GM21390 (cell line): Measurements from ENCODE around the gene DXO.
"Not testable (repeated sequence)": the region's sequence is repeated elsewhere in the genome, so short reads cannot be mapped to it uniquely, and the experiment has no call there.

Experiments used
- ATAC-seq: cut with Tn5 transposase; IDR thresholded peaks from one replicate; pipeline ENCODE4 v1.9.1; 2021; ENCODE audit not compliant: unreplicated experiment

DXO gene

DNA sequence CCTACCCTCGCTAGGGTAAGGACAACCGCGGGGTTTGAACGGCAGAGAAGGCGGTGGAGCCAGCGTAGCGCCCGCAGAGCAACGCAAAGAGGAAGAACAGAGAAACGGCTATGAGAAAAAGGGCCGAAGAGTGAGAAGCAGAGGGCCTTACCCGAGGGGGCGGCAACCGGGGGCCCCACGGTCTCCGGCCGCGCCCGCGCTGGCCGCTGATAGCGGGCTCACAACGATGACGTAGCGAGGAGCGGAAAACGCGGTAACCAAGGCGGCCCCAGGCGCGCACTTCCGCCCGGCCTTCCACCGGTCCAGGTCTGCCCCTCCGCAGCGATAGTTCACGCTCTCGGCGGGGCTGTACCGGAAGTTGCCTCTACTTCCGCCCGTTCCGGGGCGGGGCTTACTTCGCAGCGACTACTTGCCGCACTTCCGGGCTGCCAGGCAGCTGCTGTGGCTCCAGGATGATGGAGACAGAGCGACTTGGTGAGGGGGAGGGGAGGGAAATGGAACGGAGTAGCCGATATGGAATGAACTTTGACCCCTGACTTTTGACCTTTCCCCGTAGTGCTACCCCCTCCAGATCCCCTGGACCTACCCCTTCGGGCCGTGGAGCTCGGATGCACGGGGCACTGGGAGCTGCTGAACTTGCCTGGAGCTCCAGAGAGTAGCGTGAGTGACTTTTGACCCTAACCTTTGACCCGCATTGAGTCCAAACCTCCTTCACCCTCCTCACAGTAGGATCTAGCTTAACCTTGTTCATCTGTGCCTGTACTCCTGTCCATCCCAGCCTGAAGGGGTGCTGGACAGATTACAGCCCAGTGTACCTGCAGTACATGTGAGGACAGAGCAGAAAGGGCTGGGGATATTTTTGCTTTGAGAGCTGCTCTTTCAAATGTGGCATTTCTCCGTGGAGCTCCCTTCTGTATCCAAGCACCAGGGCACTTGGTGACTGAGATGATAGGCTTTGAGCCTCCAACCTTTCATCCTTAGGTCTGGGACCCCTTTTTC lies 12.9 kb downstream of the DXO start, which contains the start of the genes NELFE and SKIC2:
Gene NELFE (minus strand): TSS at position 231 of the 999 bp plus-strand sequence. CDS start 525 bp downstream, outside the sequence.
Gene SKIC2 (plus strand): TSS at position 435 of the 999 bp plus-strand sequence. CDS start 18 bp downstream, at position 453.
- peak; percentile 95 for ATAC-seq

DNA sequence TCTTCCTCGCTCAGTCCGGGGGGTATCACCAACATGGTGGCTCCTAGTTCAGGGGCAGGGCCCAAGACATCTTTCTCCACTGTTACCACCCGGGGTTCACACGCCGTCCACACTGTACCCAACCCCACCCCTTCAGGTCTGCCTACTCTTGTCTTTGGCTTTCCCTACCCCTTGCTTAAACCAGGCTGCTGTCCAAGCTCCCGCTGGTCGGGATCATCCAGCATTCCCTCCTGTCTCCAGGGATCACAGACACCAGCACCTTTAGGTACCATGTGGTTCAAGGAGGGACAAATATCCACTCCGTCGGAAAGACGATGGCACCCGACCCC lies 13.6 kb downstream of the DXO start:
- no peak for ATAC-seq

DNA sequence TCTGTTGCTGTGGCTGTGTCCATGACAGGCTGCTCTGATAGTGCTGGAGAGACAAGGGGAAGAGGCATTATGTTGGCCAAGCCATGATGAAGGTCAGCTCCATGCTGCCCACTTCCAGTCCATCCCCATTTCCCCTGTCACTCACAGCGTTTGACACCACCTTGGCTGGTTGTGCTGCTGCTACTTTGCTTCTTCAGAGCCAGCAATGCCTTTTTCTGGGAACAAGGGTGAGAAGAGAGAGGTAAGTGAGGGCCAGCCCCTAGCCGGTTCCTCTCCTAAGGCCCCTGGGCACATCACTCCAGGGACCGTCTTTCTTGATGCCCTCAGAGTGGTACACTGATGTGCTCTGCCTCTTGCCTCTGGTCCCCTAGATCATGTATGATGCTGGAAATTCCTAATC lies 15.1 kb downstream of the DXO start:
- ATAC-seq, result no peak

DNA sequence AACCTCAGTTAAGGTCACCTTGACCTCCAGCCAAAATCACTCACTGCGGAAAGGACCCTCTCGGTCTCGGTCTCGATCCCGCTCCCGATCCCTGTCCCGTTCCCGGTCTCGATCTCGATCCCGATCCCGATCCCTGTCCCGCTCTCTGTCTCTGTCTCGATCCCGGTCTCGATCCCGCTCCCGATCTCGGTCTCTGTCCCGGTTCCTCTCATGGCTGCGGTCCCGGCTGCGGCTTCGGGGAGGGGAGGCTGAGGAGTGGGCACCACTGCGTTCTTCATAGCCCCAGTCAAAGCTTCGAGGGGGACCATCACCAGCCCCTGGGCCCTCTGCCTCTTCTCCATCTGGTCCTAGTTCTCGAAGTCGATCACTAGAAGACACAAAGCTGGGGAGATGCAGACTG lies 17.4 kb downstream of the DXO start:
- ATAC-seq, result no peak

DNA sequence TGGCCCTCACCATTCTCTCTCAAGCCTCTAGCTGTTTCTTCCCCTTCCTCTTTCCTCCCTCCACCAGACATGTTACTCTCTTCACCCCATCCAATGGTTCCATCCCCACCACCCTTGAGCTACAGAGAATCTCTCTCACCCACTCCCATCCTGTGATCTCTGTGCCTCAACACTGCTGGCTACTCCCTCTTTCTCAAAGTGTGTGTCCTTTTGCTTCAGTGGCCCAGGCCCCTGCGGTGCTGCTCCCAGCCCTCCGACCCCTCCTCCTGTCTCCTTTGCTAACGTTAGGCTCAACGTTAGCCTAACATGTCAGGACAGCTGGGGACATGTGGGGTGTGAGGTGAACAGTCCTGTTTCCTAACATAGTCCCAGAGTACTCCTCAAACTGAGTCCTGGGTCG lies 19.0 kb downstream of the DXO start:
- ATAC-seq, result no peak

DNA sequence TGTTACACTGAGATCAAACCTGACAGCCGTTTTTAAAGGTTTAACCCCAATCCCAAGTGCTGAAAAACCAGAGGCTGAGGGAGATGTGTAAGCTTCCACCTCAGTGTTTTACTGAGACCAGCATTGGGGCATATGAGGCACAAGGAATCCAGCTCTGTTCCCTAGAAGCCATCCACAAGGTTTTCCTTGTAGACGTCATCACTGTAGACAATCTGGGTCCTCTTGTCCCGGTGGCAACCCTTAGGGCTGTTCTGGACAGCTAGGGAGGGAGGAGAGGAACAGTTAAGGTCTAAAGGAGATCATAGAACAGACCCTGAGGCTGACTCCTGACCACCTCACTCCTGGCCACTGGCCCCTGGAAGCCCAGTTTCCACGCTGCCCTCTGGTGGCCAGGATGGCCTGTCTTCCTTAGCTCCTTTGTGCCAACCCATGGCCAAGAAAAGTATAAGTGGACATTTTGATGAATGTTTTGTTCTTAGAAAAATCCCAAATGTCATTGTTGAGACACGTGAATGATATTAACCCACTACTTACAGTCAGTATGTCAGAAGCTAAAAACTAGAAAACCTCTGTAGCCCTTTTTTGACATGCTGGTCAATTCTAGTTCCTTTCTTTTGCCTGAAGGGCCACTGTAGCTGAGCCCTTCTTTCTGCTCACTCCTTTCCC lies 19.7 kb downstream of the DXO start:
- ATAC-seq, result no peak

DNA sequence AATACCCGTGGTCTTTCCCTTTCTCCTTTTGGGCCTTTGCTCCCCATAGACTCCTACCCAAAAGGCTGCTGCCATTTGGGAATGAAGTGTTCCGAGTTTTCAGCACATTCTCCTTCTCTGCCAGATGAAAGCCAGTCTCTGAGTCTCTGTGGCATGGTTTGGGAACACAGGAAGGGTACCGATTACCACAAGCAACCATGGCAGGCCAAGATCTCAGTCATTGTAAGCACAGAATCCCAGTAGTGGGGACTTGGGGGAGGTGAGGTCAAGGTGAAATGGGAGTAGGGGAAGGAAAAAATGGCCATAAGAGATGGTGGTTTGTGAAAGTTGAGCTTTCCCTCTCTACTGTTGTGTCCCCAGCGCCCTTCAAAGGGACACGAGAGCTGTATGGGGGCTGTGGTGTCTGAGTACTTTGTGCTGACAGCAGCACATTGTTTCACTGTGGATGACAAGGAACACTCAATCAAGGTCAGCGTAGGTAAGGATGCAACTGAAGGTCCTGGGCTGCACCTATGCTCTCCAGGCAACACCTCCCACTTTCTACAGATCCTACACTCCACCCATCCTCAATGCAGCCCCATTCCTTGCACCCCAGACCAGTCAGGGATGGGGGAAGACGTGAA lies 21.9 kb downstream of the DXO start:
- ATAC-seq, result no peak

DNA sequence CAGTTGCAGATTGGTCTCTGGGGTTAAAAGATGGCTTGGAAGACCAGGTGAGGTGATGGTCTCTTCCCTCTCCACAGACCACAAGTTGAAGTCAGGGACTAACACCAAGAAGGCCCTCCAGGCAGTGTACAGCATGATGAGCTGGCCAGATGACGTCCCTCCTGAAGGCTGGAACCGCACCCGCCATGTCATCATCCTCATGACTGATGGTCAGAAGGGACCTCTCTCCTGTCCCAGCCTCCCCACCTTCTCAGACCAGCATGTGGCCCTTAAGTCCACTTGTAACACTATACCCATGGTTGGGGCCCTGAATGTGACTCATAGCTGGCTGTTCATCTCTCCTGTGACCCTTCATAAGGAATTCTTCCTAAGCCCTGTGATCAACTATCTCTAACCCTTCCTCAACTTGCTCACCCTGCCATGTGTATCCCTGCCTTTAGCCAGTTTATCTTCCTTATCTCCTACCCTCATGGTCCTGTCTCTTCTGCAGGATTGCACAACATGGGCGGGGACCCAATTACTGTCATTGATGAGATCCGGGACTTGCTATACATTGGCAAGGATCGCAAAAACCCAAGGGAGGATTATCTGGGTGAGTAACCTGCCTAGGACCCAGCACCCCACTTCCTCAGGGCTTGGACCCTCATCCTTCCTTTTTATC lies 23.1 kb downstream of the DXO start:
- no peak for ATAC-seq

DNA sequence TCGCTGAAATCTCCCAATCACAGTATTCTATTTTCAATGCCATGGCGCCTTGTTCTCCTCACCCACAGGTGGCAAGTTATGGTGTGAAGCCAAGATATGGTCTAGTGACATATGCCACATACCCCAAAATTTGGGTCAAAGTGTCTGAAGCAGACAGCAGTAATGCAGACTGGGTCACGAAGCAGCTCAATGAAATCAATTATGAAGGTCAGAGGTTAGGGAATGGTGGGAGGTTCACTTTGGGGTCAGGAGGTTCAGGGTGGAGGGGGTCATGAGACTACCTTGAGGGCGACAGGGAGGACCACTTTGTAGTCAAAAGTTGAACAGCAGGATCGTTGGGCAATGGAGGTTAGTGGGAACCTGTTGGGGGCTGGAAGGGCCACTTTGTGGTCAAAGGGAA lies 23.6 kb downstream of the DXO start:
- no peak for ATAC-seq

DNA sequence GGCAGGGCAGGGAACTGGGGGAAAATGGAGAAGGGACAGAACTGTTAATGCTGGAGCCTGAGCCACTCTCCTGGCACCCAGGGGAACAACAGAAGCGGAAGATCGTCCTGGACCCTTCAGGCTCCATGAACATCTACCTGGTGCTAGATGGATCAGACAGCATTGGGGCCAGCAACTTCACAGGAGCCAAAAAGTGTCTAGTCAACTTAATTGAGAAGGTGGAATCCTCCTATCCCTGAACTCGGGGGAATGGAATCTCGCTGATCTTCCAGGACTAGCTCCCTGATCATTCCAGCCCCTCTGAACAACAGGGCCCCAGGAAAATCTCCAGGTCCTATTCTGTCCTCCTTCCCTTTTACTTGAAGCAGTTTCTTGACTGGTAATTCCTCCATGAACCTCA lies 24.1 kb downstream of the DXO start:
- no peak for ATAC-seq

DNA sequence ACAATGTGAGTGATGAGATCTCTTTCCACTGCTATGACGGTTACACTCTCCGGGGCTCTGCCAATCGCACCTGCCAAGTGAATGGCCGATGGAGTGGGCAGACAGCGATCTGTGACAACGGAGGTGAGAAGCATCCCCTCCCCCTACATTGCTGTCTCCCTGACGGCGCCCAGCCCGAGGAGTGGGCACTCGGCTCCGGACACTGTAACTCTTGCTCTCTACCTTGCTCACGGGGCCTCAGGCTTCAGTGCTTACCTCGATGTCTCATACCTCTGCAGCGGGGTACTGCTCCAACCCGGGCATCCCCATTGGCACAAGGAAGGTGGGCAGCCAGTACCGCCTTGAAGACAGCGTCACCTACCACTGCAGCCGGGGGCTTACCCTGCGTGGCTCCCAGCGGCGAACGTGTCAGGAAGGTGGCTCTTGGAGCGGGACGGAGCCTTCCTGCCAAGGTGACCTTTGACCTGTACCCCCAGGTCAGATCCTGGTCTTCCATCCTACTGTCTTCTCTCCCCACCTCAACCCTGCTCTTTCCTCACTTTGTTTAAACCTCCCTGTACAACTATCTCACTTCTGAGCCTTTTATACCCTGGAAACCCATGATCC lies 24.8 kb downstream of the DXO start:
- no peak for ATAC-seq

DNA sequence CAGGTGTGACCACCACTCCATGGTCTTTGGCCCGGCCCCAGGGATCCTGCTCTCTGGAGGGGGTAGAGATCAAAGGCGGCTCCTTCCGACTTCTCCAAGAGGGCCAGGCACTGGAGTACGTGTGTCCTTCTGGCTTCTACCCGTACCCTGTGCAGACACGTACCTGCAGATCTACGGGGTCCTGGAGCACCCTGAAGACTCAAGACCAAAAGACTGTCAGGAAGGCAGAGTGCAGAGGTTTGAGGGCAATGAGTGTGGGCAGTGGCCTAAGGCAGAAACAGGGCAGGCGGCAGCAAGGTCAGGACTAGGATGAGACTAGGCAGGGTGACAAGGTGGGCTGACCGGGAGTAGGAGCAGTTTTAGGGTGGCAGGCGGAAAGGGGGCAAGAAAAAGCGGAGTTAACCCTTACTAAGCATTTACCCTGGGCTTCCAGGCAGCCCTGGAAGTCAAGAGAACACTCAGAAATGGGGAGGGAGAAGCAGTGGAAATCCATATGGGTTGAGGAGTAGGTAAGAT lies 25.5 kb downstream of the DXO start:
- no peak for ATAC-seq

DNA sequence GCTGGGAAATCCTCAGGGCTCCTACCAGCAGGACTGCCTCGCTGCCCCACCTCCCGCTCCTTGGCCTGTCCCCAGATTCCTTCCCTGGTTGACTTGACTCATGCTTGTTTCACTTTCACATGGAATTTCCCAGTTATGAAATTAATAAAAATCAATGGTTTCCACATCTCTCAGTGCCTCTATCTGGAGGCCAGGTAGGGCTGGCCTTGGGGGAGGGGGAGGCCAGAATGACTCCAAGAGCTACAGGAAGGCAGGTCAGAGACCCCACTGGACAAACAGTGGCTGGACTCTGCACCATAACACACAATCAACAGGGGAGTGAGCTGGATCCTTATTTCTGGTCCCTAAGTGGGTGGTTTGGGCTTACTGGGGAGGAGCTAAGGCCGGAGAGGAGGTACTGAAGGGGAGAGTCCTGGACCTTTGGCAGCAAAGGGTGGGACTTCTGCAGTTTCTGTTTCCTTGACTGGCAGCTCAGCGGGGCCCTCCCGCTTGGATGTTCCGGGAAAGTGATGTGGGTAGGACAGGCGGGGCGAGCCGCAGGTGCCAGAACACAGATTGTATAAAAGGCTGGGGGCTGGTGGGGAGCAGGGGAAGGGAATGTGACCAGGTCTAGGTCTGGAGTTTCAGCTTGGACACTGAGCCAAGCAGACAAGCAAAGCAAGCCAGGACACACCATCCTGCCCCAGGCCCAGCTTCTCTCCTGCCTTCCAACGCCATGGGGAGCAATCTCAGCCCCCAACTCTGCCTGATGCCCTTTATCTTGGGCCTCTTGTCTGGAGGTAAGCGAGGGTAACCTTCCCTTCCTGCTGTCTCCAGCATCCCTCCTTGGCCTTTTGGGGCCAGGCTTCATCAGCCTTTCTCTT lies 26.2 kb downstream of the DXO start, which contains the start of gene CFB:
Gene CFB (plus strand): TSS at position 589 of the 863 bp plus-strand sequence. CDS start 127 bp downstream, at position 716.
- ATAC-seq, result no peak

DNA sequence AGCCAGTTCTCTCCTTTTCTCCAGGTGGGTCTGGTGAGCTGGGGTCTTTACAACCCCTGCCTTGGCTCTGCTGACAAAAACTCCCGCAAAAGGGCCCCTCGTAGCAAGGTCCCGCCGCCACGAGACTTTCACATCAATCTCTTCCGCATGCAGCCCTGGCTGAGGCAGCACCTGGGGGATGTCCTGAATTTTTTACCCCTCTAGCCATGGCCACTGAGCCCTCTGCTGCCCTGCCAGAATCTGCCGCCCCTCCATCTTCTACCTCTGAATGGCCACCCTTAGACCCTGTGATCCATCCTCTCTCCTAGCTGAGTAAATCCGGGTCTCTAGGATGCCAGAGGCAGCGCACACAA lies 26.8 kb downstream of the DXO start:
- ATAC-seq, result no peak

DNA sequence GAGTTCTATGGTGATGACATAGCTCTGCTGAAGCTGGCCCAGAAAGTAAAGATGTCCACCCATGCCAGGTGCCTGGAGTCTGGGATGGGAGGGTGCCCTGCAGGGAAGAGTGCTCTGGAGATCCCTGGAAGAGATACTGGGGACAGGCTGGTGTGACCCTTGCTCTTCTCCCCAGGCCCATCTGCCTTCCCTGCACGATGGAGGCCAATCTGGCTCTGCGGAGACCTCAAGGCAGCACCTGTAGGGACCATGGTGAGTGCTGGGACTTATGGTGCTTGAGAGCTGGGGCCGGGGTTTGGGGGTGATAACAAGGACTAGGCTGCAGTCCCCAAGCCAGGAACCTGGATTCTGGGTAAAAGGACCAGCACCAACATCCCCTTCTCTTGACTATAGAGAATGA lies 28.2 kb downstream of the DXO start:
- no peak for ATAC-seq

DNA sequence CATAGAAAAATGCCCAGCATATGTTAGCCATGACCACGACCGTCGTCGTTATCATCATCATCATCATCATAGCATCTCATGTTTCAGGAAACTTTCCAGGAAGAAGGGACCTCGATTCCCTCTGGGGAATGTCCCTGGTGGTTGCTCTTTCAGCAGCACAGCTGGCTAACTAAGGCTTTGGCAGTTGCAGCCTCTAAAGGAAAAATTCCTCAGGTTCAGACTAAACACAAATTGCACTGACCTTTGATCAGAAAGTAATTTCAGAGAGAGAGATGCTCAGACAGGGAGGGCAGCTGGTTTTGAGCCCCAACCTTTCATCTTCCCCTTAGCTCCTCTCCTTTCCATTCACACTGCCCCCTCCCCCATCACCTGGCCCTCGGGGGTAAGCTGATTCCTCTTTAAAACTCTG lies 31.7 kb downstream of the DXO start:
- no peak for ATAC-seq

DNA sequence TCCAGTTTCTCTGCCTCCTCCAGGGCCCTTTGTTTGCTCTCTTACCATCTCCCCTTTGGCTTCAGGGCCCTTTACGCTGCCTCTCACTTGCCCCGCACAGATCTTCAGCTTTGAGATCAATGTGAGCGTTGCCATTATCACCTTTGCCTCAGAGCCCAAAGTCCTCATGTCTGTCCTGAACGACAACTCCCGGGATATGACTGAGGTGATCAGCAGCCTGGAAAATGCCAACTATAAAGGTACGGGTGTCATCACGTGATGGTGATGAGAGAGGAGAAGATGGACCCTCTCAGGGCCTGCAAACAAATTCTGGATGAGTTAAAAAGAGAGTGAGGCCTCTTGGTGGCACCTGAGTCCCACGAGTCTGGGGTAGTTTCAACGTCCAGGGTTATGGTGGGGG lies 36.1 kb downstream of the DXO start:
- ATAC-seq, result no peak

DNA sequence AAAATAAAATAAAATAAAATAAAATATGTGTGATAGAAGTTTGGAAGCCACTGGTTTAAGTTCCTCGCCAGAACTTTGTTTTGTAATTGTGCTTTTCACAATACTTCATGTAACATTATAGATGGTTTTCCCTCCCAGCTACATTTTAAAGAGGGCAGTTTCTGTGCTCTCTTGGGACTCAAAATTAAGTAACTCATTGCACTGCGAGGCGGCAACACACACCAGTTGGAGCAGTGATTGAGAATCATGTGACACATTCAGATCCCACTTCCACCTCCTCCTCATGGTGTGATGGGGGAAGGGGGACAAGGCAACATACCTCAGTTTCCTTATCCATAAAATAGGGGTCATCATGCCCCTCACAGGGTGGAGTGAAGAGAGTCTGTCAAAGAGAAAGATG lies 36.9 kb downstream of the DXO start:
- ATAC-seq, result no peak

DNA sequence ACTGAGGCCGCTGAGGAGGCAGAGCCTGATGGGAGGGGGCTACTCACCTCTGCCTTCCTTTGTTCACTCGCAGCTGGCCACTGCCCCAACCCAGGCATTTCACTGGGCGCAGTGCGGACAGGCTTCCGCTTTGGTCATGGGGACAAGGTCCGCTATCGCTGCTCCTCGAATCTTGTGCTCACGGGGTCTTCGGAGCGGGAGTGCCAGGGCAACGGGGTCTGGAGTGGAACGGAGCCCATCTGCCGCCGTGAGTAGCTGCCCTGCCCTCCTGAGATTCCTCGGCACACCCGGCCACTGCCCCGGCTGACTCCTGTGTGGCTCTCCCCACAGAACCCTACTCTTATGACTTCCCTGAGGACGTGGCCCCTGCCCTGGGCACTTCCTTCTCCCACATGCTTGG lies 38.4 kb downstream of the DXO start:
- no peak for ATAC-seq

DNA sequence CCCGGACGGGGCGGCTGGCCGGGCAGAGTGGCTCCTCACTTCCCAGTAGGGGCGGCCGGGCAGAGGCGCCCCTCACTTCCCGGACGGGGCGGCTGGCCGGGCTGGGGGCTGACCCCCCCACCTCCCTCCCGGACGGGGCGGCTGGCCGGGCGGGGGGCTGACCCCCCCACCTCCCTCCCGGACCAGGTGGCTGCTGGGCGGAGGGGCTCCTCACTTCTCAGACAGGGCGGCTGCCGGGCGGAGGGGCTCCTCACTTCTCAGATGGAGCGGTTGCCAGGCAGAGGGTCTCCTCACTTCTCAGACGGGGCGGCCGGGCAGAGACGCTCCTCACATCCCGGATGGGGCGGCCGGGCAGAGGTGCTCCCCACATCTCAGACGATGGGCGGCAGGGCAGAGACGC lies 39.8 kb downstream of the DXO start:
- ATAC-seq, result not testable (repeated sequence)
